Measurements from ENCODE around the gene VAT1L. TPM values are rescaled to one million over a fixed set of nuclear protein-coding genes. Genes with fewer than 3 reads are reported as not detected.

The VAT1L gene
- total RNA-seq, 1 donor from 2014 or later, result not detected

DNA sequence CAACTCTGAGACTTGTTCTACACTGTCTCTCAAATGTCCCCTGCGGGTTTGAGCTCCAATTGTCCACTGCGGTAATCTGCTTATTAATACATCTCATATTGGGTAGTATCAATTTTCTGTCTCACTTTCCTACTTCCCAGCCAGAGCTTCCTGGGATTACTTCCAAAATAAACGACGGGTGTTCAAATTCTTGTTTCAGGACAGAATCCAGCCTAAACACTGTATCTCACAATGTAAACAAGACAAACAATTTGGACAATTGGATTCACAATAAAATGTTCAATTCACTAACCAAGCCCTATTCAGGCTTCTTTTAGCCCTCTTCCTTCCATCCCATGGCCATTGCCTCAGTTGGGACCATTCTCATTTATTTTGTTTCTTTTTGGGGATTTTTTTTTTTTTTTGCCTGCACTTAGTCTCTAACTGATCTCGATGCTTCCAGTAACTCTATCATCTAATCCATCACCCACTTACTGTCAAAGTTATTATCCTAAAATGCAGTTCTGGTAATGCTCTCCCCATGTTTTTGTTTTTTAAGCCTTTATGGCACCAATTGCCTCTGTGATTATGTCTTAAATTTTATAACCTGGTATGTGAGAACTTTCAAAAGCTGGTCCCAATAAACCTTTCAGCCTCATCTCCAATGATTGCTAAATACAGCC is 2.0 kb upstream of the VAT1L start:
- TF ChIP-seq CTCF (IDR thresholded peaks at IDR 0.05), result no peak
- no peak overlapping the region for H3K27ac Mint-ChIP-seq (ENCODE audit: unreplicated experiment)
- no peak for DNase-seq (ENCODE audit: low spot score)
- no peaks in the 10 kb centered on the region for H3K9me3 Mint-ChIP-seq (ENCODE audit: low read depth)
- H3K27me3 Mint-ChIP-seq (ENCODE audit: low read depth), result peaks cover 49% of the 10 kb centered on the region
- peaks cover 9% of the 10 kb centered on the region for H3K4me1 Mint-ChIP-seq (ENCODE audit: low read depth)
- H3K4me3 Mint-ChIP-seq (ENCODE audit: unreplicated experiment), result no peak overlapping the region
- no peaks in the 10 kb centered on the region for H3K36me3 Mint-ChIP-seq (ENCODE audit: low read depth)

GRCh38 chr16:77787452-77787851 is 912 bp upstream of the VAT1L start:
- no peak for TF ChIP-seq CTCF (IDR thresholded peaks at IDR 0.05)
- no peaks in the 10 kb centered on the region for H3K36me3 Mint-ChIP-seq (ENCODE audit: low read depth)
- H3K4me1 Mint-ChIP-seq (ENCODE audit: low read depth), result peaks cover 9% of the 10 kb centered on the region
- H3K4me3 Mint-ChIP-seq (ENCODE audit: unreplicated experiment), result no peak overlapping the region
- H3K9me3 Mint-ChIP-seq (ENCODE audit: low read depth), result no peaks in the 10 kb centered on the region
- DNase-seq (ENCODE audit: low spot score), result no peak
- H3K27me3 Mint-ChIP-seq (ENCODE audit: low read depth), result peaks cover 55% of the 10 kb centered on the region
- no peak overlapping the region for H3K27ac Mint-ChIP-seq (ENCODE audit: unreplicated experiment)

GRCh38 chr16:77789085-77790008 is 983 bp downstream of the VAT1L start:
- Mint-ChIP-seq H3K9me3 (ENCODE audit: low read depth) (no peaks in the 10 kb centered on the region), H3K27me3 (ENCODE audit: low read depth) (peaks cover 55% of the 10 kb centered on the region), H3K36me3 (ENCODE audit: low read depth) (no peaks in the 10 kb centered on the region), H3K4me3 (ENCODE audit: unreplicated experiment) (no peak overlapping the region), H3K4me1 (ENCODE audit: low read depth) (peaks cover 9% of the 10 kb centered on the region), H3K27ac (ENCODE audit: unreplicated experiment) (no peak overlapping the region)
- TF ChIP-seq CTCF (IDR thresholded peaks at IDR 0.05), result no peak
- DNase-seq (ENCODE audit: low spot score), result no peak

GRCh38 chr16:77790009-77790372 is 1.6 kb downstream of the VAT1L start:
- peaks cover 58% of the 10 kb centered on the region for H3K27me3 Mint-ChIP-seq (ENCODE audit: low read depth)
- TF ChIP-seq CTCF (IDR thresholded peaks at IDR 0.05), result no peak

GRCh38 chr16:77790912-77791311 is 2.5 kb downstream of the VAT1L start:
- Mint-ChIP-seq H3K4me3 (ENCODE audit: unreplicated experiment) (no peak overlapping the region), H3K27me3 (ENCODE audit: low read depth) (peaks cover 56% of the 10 kb centered on the region), H3K36me3 (ENCODE audit: low read depth) (no peaks in the 10 kb centered on the region), H3K9me3 (ENCODE audit: low read depth) (no peaks in the 10 kb centered on the region), H3K27ac (ENCODE audit: unreplicated experiment) (no peak overlapping the region), H3K4me1 (ENCODE audit: low read depth) (peaks cover 9% of the 10 kb centered on the region)
- DNase-seq (ENCODE audit: low spot score), result no peak
- no peak for TF ChIP-seq CTCF (IDR thresholded peaks at IDR 0.05)

More at GRCh38 chr16:77790009-77790372, 1.6 kb downstream of the VAT1L start:
- Mint-ChIP-seq H3K4me1 (ENCODE audit: low read depth) (peaks cover 9% of the 10 kb centered on the region), H3K9me3 (ENCODE audit: low read depth) (no peaks in the 10 kb centered on the region), H3K36me3 (ENCODE audit: low read depth) (no peaks in the 10 kb centered on the region), H3K27ac (ENCODE audit: unreplicated experiment) (no peak overlapping the region), H3K4me3 (ENCODE audit: unreplicated experiment) (no peak overlapping the region)
- no peak for DNase-seq (ENCODE audit: low spot score)

All from chondrocyte (in vitro differentiated cells).